ENCODE measurements around the gene UQCRHL. TPM values are rescaled to one million over a fixed set of nuclear protein-coding genes. Genes with fewer than 3 reads are reported as not detected.

The UQCRHL gene
- total and polyA plus RNA-seq, 2 of the 8 experiments (the other 6 are each of a cell fraction or from before 2014, with no cell fraction given), result 3.7 to 3.9 TPM

DNA sequence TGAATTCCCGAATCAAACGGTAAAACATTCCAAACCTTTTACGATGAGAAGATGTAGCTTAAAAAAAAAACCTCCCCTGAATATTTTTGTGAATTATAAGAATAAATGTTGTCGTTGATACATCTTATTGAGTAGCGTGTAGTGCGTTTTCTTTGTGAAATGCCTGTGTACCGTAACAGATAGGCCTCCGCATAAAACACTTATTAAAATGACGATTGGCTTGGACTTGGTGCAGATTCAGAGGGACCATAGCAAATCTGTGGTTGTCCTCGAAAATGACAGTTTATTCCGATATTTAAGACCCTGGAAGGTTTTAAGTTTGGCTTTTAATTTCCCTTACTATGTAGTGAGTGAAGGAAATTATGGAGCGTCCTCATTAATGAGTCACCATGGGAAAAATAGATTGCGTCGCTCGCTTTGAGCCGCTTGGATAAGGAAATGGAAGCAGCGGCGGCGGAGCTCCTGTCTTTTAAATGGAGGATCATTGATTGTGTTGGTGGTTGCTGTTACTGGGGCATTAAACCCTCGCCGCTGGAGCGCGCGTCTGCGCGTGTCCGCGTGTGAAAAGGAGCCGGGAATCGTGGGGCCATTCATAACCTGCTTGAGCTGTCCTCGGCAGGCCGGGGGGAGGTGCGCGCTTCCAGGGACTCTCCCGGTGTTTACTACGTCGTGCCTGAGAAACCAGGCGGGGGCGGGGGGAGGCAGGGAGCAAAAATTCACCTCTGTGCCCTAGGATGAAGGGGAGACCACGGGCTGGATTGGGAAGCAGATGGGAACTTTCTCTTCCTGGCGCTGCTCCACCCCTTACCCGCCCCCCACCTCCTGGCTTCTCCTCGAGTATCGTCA is 41.7 kb upstream of the UQCRHL start (continued):
- TF ChIP-seq, protein P1, sequence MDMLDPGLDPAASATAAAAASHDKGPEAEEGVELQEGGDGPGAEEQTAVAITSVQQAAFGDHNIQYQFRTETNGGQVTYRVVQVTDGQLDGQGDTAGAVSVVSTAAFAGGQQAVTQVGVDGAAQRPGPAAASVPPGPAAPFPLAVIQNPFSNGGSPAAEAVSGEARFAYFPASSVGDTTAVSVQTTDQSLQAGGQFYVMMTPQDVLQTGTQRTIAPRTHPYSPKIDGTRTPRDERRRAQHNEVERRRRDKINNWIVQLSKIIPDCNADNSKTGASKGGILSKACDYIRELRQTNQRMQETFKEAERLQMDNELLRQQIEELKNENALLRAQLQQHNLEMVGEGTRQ (IDR thresholded peaks at IDR 0.05; ENCODE audit: low read length), result no peak
- peak; percentile 84 to 85; a peak in 2 of 4 replicates for TF ChIP-seq HDAC2 (IDR thresholded peaks at IDR 0.05; ENCODE audit: borderline replicate concordance in 1 of 2, low read depth in 2 of 2, low read length in 2 of 2)
- TF ChIP-seq RBBP5 (IDR thresholded peaks at IDR 0.05; ENCODE audit: borderline replicate concordance, low read depth, low read length), result peak; percentile 84
- TF ChIP-seq EP300 (IDR thresholded peaks at IDR 0.05; ENCODE audit: borderline replicate concordance in 1 of 2, low read depth in 2 of 2, low read length in 2 of 2), result peak; percentile 50 to 79; a peak in 2 of 3 replicates
- no peak for TF ChIP-seq TEAD4 (IDR thresholded peaks at IDR 0.05; ENCODE audit: low read depth, low read length)
- peak; percentile 22 to 45; a peak in 2 of 4 replicates for TF ChIP-seq SIN3A (conservative IDR thresholded peaks at IDR 0.05 in 1 of 2, IDR thresholded peaks at IDR 0.05 in 1 of 2; ENCODE audit: low read depth in 1 of 2, low read length in 2 of 2)
- peak; percentile 79; the same call in 1 of the 2 replicates for TF ChIP-seq POLR2AphosphoS5 (IDR thresholded peaks at IDR 0.05; ENCODE audit: low read depth, low read length)
- TF ChIP-seq TBP (IDR thresholded peaks at IDR 0.05; ENCODE audit: low read depth, low read length), result peak; percentile 42; the same call in 1 of the 2 replicates
- no peak for TF ChIP-seq RFX5 (IDR thresholded peaks at IDR 0.05; ENCODE audit: borderline replicate concordance, low read depth, low read length)
- peak; percentile 41; the same call in 1 of the 2 replicates for TF ChIP-seq TAF1 (IDR thresholded peaks at IDR 0.05; ENCODE audit: low read depth, low read length)
- TF ChIP-seq CHD2 (IDR thresholded peaks at IDR 0.05; ENCODE audit: low read length), result peak; percentile 40; the same call in 1 of the 2 replicates
- no peak for TF ChIP-seq EZH2 (IDR thresholded peaks at IDR 0.05; ENCODE audit: low read depth, low read length, severe bottlenecking)
- TF ChIP-seq CREB1 (IDR thresholded peaks at IDR 0.05), result peak; percentile 61; the same call in 1 of the 2 replicates
- TF ChIP-seq, protein P2, sequence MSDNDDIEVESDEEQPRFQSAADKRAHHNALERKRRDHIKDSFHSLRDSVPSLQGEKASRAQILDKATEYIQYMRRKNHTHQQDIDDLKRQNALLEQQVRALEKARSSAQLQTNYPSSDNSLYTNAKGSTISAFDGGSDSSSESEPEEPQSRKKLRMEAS (IDR thresholded peaks at IDR 0.05), result no peak
- peak; percentile 38 to 69; a peak in 2 of 3 replicates for TF ChIP-seq POLR2A (IDR thresholded peaks at IDR 0.05; ENCODE audit: control extremely low read depth in 1 of 2, low read depth in 2 of 2, low read length in 2 of 2)
- TF ChIP-seq SIRT6 (IDR thresholded peaks at IDR 0.05; ENCODE audit: low read length), result no peak
- TF ChIP-seq ASH2L (IDR thresholded peaks at IDR 0.05; ENCODE audit: low read length), result no peak

Data from H1 (cell line).